ENCODE measurements around the gene PDLIM1. TPM values are rescaled to one million over a fixed set of nuclear protein-coding genes. Genes with fewer than 3 reads are reported as not detected.

Gene PDLIM1
- total and polyA plus RNA-seq, 2 of the 8 experiments (the other 6 are each of a cell fraction or from before 2014, with no cell fraction given): 169 to 245 TPM

DNA sequence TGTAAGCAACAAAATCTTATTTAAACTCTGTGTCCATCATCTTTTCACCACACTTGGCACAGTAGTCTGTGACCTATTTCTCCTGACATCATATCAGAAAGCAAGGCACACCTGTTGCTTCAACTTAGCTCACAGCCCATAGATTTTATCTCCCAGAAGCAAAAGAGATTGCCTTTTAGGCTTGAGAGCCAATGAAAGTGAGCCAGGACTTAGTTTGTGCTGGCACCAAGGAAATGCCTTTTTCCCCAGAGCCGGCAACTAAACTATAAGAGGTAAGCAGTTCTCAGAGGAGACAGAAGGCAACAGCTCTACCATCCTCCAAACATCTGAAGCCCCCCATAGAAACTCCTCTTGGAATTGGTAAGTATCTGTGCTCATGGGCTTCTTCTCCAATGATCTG, 96.9 kb downstream of the PDLIM1 start, which contains the start of gene ACSM6 (continued):
- TF ChIP-seq HDAC2 (IDR thresholded peaks at IDR 0.05; ENCODE audit: borderline replicate concordance in 1 of 2, low read depth in 2 of 2, low read length in 2 of 2): no peak
- TF ChIP-seq, protein P1, sequence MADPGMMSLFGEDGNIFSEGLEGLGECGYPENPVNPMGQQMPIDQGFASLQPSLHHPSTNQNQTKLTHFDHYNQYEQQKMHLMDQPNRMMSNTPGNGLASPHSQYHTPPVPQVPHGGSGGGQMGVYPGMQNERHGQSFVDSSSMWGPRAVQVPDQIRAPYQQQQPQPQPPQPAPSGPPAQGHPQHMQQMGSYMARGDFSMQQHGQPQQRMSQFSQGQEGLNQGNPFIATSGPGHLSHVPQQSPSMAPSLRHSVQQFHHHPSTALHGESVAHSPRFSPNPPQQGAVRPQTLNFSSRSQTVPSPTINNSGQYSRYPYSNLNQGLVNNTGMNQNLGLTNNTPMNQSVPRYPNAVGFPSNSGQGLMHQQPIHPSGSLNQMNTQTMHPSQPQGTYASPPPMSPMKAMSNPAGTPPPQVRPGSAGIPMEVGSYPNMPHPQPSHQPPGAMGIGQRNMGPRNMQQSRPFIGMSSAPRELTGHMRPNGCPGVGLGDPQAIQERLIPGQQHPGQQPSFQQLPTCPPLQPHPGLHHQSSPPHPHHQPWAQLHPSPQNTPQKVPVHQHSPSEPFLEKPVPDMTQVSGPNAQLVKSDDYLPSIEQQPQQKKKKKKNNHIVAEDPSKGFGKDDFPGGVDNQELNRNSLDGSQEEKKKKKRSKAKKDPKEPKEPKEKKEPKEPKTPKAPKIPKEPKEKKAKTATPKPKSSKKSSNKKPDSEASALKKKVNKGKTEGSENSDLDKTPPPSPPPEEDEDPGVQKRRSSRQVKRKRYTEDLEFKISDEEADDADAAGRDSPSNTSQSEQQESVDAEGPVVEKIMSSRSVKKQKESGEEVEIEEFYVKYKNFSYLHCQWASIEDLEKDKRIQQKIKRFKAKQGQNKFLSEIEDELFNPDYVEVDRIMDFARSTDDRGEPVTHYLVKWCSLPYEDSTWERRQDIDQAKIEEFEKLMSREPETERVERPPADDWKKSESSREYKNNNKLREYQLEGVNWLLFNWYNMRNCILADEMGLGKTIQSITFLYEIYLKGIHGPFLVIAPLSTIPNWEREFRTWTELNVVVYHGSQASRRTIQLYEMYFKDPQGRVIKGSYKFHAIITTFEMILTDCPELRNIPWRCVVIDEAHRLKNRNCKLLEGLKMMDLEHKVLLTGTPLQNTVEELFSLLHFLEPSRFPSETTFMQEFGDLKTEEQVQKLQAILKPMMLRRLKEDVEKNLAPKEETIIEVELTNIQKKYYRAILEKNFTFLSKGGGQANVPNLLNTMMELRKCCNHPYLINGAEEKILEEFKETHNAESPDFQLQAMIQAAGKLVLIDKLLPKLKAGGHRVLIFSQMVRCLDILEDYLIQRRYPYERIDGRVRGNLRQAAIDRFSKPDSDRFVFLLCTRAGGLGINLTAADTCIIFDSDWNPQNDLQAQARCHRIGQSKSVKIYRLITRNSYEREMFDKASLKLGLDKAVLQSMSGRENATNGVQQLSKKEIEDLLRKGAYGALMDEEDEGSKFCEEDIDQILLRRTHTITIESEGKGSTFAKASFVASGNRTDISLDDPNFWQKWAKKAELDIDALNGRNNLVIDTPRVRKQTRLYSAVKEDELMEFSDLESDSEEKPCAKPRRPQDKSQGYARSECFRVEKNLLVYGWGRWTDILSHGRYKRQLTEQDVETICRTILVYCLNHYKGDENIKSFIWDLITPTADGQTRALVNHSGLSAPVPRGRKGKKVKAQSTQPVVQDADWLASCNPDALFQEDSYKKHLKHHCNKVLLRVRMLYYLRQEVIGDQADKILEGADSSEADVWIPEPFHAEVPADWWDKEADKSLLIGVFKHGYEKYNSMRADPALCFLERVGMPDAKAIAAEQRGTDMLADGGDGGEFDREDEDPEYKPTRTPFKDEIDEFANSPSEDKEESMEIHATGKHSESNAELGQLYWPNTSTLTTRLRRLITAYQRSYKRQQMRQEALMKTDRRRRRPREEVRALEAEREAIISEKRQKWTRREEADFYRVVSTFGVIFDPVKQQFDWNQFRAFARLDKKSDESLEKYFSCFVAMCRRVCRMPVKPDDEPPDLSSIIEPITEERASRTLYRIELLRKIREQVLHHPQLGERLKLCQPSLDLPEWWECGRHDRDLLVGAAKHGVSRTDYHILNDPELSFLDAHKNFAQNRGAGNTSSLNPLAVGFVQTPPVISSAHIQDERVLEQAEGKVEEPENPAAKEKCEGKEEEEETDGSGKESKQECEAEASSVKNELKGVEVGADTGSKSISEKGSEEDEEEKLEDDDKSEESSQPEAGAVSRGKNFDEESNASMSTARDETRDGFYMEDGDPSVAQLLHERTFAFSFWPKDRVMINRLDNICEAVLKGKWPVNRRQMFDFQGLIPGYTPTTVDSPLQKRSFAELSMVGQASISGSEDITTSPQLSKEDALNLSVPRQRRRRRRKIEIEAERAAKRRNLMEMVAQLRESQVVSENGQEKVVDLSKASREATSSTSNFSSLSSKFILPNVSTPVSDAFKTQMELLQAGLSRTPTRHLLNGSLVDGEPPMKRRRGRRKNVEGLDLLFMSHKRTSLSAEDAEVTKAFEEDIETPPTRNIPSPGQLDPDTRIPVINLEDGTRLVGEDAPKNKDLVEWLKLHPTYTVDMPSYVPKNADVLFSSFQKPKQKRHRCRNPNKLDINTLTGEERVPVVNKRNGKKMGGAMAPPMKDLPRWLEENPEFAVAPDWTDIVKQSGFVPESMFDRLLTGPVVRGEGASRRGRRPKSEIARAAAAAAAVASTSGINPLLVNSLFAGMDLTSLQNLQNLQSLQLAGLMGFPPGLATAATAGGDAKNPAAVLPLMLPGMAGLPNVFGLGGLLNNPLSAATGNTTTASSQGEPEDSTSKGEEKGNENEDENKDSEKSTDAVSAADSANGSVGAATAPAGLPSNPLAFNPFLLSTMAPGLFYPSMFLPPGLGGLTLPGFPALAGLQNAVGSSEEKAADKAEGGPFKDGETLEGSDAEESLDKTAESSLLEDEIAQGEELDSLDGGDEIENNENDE (IDR thresholded peaks at IDR 0.05; ENCODE audit: insufficient replicate concordance, low read length): no peak
- TF ChIP-seq CTBP2 (IDR thresholded peaks at IDR 0.05; ENCODE audit: borderline replicate concordance, insufficient read depth, insufficient read length, low read length): no peak
- TF ChIP-seq CREB1 (IDR thresholded peaks at IDR 0.05): no peak
- no peak for TF ChIP-seq ASH2L (IDR thresholded peaks at IDR 0.05; ENCODE audit: low read length)
- no peak for TF ChIP-seq TAF1 (IDR thresholded peaks at IDR 0.05; ENCODE audit: low read depth, low read length)

All from H1 (cell line).